B cell (primary cell): ENCODE results near the gene MID1.

ENCODE experiments used
- CTCF ChIP-seq: fragments of 200-600 bp; IDR thresholded peaks from one replicate; pipeline ENCODE4 v1.8.0; 2022; ENCODE audit warnings: antibody characterized with exemption, mild to moderate bottlenecking
- EZH2 ChIP-seq: IDR thresholded peaks from 2 replicates; pipeline ENCODE4 v1.6.1; 2012; ENCODE audit warnings: borderline replicate concordance, low read depth, mild to moderate bottlenecking, moderate library complexity, low read length; ENCODE audit not compliant: insufficient read depth, poor library complexity, severe bottlenecking

DNA sequence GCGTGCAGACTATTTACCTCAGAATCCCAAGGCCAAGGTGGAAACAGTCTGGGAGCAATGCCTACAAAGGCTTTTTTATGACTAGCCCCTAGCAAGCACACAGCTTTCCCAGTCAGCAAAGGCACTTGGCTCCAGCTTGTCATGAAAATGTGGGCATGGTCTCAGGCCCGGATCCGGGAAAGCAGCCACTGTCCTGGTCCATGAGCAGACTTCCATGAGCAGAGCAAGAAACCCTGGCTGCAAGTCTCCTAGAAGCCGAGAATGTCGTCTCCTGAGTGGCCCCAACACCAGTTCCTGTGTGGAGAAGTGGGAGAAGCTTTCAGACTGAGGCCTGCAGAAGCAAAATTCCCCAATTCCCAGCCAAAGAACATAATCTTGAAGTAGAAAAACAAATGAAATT, 190.5 kb downstream of the MID1 start:
- TF ChIP-seq CTCF (no peak), EZH2 (no peak)
